Kidney glomerular epithelial cell (primary cell): ENCODE measurements around the gene CENPN.
A peak's percentile ranks its signal among the peaks of the same experiment; 100 is the strongest.

ENCODE experiments used
- DNase-seq: peaks from one replicate; lab custom pipeline; 2025; lab: John Stamatoyannopoulos, UW

CENPN gene

GRCh38 chr16:81006813-81007695, at the start of gene CENPN, which contains the start of gene CMC2:
Gene CENPN (plus strand): TSS chr16:81007214. CDS start chr16:81011940, 4,726 bp downstream.
Gene CMC2 (minus strand): TSS chr16:81006885. CDS start chr16:80997394, 9,491 bp downstream.
- DNase-seq, result peak; percentile 95

- DNase-seq, result no peak
Observed at GRCh38 chr16:80958284-80958683, 48.7 kb upstream of the CENPN start.

DNA sequence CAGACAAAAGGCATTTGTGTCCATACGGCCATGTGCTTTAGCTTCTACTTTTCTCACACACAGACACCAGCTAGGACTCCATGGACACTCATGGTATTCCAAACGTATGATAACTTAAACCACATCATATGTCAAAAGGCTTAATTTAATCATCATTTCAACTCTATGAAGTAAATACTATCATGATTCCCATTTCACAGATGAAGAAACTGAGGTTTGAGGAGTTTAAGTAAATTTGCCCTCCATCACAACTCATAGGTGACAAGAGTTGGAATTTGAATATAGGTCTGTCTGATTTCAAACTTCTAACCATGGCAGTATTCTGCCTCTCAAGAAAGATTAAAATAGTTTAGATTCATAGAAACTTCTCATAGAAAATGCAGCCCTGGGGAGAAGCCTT, 44.1 kb upstream of the CENPN start:
- no peak for DNase-seq

DNA sequence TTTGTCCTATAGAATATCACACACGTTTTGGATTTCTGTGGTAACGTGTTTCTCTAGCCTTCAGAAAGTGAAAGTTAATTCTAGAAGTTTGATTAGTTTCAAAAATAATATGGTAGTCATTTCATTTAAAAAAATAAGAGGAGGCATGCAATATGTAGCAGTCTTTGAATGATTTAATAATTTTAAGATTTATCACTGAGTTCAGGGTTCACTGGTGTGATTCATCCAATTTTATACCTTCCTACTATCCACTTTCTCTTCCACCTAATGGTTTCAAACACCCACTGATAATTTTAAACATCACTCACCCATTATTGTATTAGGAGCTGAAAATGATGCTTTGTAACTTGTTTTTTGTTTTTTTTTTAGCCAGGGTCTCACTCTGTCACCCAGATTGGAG, 42.7 kb upstream of the CENPN start:
- DNase-seq, result no peak

DNA sequence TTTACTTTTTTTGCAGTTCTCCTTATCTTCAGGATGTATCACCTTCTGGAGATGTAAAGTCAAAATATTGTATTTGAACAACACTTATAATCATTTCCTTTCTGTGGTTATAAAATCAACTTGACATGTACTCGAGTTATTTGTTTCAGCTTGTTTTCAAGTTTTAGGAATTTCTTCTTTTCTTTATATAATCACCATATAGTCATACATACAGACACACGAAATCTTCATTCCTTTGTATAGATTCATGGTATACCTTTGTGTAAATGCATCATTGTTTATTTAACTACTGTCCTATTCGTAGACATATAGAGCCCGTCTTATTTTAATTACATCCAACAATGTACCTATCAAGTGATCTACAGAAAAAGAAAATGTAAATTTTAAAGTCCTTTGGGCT, 40.4 kb upstream of the CENPN start:
- DNase-seq, result no peak

- DNase-seq, result peak; percentile 96
Observed at GRCh38 chr16:80968386-80969113, 38.5 kb upstream of the CENPN start.

DNA sequence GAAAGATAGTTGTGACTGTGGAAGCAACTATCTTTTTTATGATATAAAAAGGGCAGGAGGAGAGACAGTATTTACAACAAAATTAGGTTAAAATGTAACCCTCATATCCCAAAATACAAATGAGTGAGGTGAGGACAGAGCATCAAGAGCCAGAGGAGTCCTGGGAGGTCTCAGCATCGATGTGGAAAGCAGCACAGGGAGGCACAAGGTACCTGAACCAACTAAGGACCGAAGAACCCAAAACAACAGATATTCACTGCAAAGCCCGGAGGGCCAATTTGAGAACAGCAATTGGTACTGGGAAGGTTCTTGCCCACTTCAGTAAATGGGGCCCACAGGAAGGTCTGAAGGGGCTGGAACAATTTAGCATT, 37.9 kb upstream of the CENPN start:
- DNase-seq, result no peak

DNA sequence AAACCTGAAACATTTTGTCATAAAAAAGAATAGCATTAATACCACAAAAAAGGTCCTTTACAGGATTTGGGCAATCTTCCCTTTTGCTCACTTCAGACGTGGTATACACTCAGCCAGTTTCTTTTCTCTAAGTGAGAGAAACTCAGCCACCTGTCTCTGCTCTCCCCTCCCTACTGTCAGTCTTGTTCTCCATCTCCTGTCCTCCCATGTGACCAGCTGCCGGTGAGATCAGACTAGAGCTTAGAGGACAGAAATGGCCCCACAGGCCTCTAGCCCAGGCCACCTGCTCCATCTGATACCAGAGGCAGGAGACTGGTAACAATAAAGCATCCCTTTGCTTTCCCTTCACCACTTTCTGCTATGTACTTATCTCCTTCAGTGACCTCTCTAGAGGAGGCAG, 35.2 kb upstream of the CENPN start:
- no peak for DNase-seq

- no peak for DNase-seq
Observed at GRCh38 chr16:80972611-80973010, 34.4 kb upstream of the CENPN start.

DNA sequence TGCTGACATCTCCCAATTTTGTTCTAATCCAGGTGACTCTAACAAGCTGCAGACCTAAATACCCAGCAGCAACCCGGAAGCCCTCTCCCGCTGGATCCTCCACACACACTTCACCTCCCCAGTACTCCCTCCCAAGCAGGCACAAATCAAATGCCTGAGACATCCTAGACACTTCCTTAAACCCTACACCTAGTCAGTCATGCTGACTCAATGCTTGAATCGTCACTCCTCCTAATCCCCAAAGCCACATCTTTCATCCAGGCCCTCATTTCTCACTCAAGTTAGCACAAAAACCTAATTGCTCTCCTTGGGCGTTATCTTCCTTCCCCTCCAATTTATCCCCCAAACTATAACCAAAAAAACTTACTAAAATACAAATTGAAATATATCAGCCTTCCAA, 33.0 kb upstream of the CENPN start:
- no peak for DNase-seq

DNA sequence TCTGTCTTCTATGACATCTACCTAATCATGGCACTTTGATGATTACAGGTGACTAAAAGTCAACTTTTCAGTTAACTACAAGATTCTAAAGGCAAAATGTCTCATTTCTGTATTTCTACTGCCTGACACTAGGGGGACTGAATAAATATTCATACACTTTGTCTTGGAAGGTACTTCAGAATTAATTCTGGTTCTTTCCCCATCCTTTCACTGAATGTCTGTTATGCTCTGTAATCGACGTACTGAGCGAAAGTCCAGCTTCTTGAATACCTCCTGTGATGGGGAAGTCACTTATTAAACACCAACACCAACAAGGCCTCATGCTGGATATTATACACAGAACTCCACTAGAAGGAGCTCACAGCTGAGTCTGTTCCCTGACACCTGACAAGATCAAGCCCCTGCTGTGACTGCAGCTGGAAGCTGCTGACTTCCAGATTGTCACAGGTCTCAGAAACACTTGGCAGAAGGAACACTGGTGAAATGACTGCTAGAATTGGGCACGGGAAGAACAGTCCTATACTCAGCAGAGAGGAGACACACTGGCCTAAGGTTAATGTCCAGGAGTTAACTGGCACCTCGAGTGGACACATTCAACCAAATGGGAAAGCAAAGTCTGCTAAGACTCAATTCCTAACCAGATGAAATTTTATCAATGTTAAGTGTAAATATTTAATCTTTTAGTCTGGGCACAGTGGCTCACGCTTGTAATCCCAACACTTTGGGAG, 32.2 kb upstream of the CENPN start:
- DNase-seq, result no peak

- no peak for DNase-seq
Observed at GRCh38 chr16:80976946-80977345, 30.1 kb upstream of the CENPN start.

GRCh38 chr16:80981103-80981502, 25.9 kb upstream of the CENPN start:
- DNase-seq, result no peak

- DNase-seq, result no peak
Observed at GRCh38 chr16:80982646-80983045, 24.4 kb upstream of the CENPN start.

DNA sequence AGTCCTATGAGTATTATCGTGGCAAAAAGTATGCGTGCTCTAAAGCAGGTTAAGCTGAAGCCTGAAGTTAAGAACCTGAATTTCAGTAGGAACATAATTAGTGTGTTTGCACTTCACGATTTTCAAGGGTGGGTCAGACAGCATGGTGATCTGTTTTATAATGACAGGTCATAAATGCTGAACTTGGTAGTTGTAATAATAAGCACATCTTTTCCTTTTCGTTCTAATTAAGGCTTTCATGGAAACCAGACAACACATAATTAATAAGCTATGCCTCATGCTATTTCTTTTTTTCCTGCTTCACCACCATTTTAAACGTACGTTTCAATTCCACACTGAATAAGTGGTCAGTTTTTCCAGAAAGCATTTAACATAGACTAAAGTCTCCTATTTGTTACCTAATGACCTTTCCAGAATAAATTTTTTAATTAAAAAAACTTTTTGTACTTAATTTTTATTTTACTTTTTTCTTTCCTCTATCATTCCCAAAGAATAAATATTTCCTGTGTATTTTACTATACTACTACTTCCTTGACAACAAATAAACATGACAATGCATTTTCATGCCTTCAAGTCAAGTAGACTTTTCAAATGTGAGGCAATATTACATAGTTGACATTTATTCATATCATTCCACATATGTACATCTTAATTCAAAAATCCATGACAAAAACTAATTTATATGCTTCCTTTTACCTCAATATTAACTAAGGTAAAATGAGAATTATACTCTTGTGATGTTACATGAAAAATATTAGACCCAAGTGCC, 22.7 kb upstream of the CENPN start:
- no peak for DNase-seq

- DNase-seq, result no peak
Observed at GRCh38 chr16:80985611-80986010, 21.4 kb upstream of the CENPN start.

GRCh38 chr16:80986557-80986956, 20.5 kb upstream of the CENPN start:
- DNase-seq, result no peak

DNA sequence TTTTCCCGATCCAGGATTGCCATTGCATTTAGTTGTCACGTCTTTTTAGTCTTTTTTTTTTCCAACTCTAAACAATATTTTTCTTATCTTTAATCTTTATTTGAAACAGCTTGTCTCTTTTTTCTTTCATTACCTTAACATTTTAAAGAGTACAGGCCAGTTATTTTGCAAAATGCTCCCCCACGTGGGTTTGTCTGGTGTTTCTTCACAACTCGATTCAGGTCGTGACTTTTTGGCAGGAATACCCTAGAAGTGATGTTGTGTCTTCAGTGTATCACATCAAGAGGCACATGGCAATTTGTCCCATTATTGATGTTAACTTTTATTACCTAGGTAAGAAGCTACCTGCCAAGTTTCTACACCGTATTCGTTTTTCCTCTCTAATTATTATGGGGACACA, 18.3 kb upstream of the CENPN start:
- DNase-seq, result no peak

DNA sequence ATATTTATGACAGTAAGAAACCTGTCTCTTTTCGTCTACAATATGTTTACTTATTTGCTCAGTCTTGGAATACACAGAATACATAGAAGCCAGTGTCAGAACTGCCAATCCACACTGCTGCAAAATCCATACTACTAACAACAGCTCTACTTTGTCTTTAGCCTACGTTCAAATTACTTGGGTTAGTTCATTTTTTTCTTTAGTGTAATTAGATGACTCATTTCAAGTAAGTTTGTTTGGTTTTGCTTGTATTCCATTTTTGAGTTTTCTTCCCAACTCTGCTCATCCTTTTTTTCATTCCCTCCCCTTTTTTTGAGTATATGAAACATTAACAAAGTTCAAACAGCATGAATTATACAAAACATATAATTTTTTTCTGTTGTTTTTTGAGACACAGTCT, 17.2 kb upstream of the CENPN start:
- DNase-seq, result no peak

DNA sequence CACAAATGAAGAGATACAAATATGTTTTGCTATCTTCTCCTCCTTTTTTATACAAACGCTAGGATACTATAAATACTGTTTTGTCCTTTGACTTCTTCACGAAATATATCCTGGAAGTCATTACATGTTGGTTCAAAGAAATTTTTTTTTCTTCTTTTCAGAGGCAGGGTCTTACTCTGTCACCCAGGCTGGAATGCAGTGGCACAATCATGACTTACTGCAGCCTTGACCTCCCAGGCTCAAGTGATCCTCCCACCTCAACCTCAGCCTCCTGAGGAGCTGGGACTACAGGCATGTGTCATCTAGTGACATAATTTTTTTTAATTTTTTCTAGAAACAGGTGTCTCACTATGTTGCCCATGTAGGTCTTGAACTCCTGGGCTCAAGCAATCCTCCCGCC, 16.4 kb upstream of the CENPN start:
- DNase-seq, result no peak

GRCh38 chr16:80990978-80991377, 16.0 kb upstream of the CENPN start:
- no peak for DNase-seq
